IMR-90 (cell line): Measurements from ENCODE around the gene VPS52. TPM values are rescaled to one million over a fixed set of nuclear protein-coding genes. Genes with fewer than 3 reads are reported as not detected.

Experiments
- ATAC-seq: fragments of 200-7000 bp; cut with Tn5 transposase; 2 replicates; pipeline ENCODE4 v1.9.1; 2020; ENCODE audit warnings: low read depth, mild to moderate bottlenecking, moderate library complexity
- BruUV-seq: library from RNA; stranded (reverse); fragments of 400-500 nt; replicated peaks from 2 replicates; lab custom pipeline; 2021; lab: Mats Ljungman, UMichigan
- CTCF ChIA-PET: fragments of 300-600 bp; formaldehyde crosslinking; extraction: SDS; loops from one replicate; lab custom pipeline; 2021; ENCODE audit warnings: antibody characterized with exemption; lab: Yijun Ruan, JAX
- POLR2A ChIA-PET: fragments of 300-600 bp; sonication (Branson Sonifier 250); formaldehyde crosslinking; loops from one replicate; lab custom pipeline; 2022; ENCODE audit warnings: antibody characterized with exemption; ENCODE audit not compliant: unreplicated experiment; lab: Charles Lee
- DNase-seq: peaks from one replicate; pipeline ENCODE4 v3.0.0; 2013
- H2AFZ ChIP-seq: replicated peaks from 2 replicates; pipeline ENCODE3; 2013; ENCODE audit warnings: low read length, mild to moderate bottlenecking; ENCODE audit not compliant: poor library complexity
- H2AK5ac ChIP-seq: 2 replicates; pipeline ENCODE4 v1.6.1; 2013; ENCODE audit warnings: low read depth, low read length, inconsistent platforms
- H2AK9ac ChIP-seq: replicated peaks from 2 replicates; pipeline ENCODE3; 2013; ENCODE audit warnings: mild to moderate bottlenecking, low read depth, low read length, moderate library complexity; ENCODE audit not compliant: poor library complexity
- H2BK120ac ChIP-seq: 2 replicates; pipeline ENCODE4 v1.6.1; 2013; ENCODE audit warnings: low read depth, low read length, inconsistent platforms
- H2BK15ac ChIP-seq: 3 replicates; pipeline ENCODE4 v1.6.1; 2013; ENCODE audit warnings: low read depth, low read length, inconsistent platforms
- H2BK20ac ChIP-seq: 2 replicates; pipeline ENCODE4 v1.6.1; 2013; ENCODE audit warnings: low read depth, mild to moderate bottlenecking, inconsistent platforms, low read length, moderate library complexity
- H2BK5ac ChIP-seq: 2 replicates; pipeline ENCODE4 v1.6.1; 2013; ENCODE audit warnings: mild to moderate bottlenecking, low read depth, low read length, inconsistent platforms; ENCODE audit not compliant: poor library complexity, severe bottlenecking
- H3K14ac ChIP-seq: replicated peaks from 2 replicates; pipeline ENCODE4 v1.6.1; 2013; ENCODE audit warnings: low read depth, low read length, inconsistent platforms
- H3K18ac ChIP-seq: 2 replicates; pipeline ENCODE4 v1.6.1; 2013; ENCODE audit warnings: low read depth, low read length, control low read depth
- H3K23ac ChIP-seq: 2 replicates; pipeline ENCODE4 v1.6.1; 2013; ENCODE audit warnings: low read depth, low read length, inconsistent platforms
- H3K27ac ChIP-seq: 2 replicates; pipeline ENCODE4 v1.5.1; 2013; ENCODE audit warnings: mild to moderate bottlenecking, control low read depth, low read length; ENCODE audit not compliant: insufficient read depth
- H3K27me3 ChIP-seq: 2 replicates; pipeline ENCODE4 v1.6.1; 2013; ENCODE audit warnings: low read length; ENCODE audit not compliant: control insufficient read depth, insufficient read depth
- H3K36me3 ChIP-seq: 2 replicates; pipeline ENCODE4 v1.6.1; 2013; ENCODE audit warnings: low read length, mixed read lengths; ENCODE audit not compliant: control insufficient read depth, insufficient read depth
- H3K4ac ChIP-seq: 2 replicates; pipeline ENCODE4 v1.6.1; 2013; ENCODE audit warnings: low read depth, low read length, inconsistent platforms
- H3K4me1 ChIP-seq: 2 replicates; pipeline ENCODE4 v1.6.1; 2013; ENCODE audit warnings: low read length, mixed read lengths; ENCODE audit not compliant: control insufficient read depth, insufficient read depth
- H3K4me2 ChIP-seq: 2 replicates; pipeline ENCODE4 v1.6.1; 2013; ENCODE audit warnings: low read depth, mild to moderate bottlenecking, control low read depth, low read length, moderate library complexity
- H3K4me3 ChIP-seq: 2 replicates; pipeline ENCODE4 v1.5.1; 2013; ENCODE audit warnings: low read depth, mild to moderate bottlenecking, control low read depth, low read length, moderate library complexity; ENCODE audit not compliant: insufficient read depth
- H3K56ac ChIP-seq: 2 replicates; pipeline ENCODE4 v1.6.1; 2013; ENCODE audit warnings: low read length, inconsistent platforms; ENCODE audit not compliant: insufficient read depth; ENCODE audit errors: extremely low read depth
- H3K79me1 ChIP-seq, 2 experiments: 2 replicates each; pipeline ENCODE4 v1.6.1; 2013; ENCODE audit warnings: low read length in 2 of 2, inconsistent platforms in 1 of 2, low read depth in 1 of 2
- H3K9ac ChIP-seq: 2 replicates; pipeline ENCODE4 v1.6.1; 2013; ENCODE audit warnings: low read depth, low read length, control low read depth
- H3K9me1 ChIP-seq: 2 replicates; pipeline ENCODE4 v1.6.1; 2013; ENCODE audit warnings: low read length, inconsistent platforms; ENCODE audit not compliant: insufficient read depth
- H3K9me3 ChIP-seq: 2 replicates; pipeline ENCODE4 v1.6.1; 2013; ENCODE audit warnings: low read length; ENCODE audit not compliant: control insufficient read depth, insufficient read depth
- H4K20me1 ChIP-seq: 2 replicates; pipeline ENCODE4 v1.6.1; 2013; ENCODE audit warnings: low read length, inconsistent platforms; ENCODE audit not compliant: insufficient read depth
- H4K5ac ChIP-seq: 2 replicates; pipeline ENCODE4 v1.6.1; 2013; ENCODE audit warnings: mild to moderate bottlenecking, low read depth, low read length, control low read depth
- H4K8ac ChIP-seq, 2 experiments: 2 replicates each; pipeline ENCODE4 v1.6.1; 2013; ENCODE audit warnings: low read depth in 2 of 2, low read length in 2 of 2, control low read depth in 1 of 2, inconsistent platforms in 1 of 2
- H4K91ac ChIP-seq: 2 replicates; pipeline ENCODE4 v1.6.1; 2013; ENCODE audit warnings: low read depth, low read length, inconsistent platforms; ENCODE audit not compliant: insufficient read depth
- BHLHE40 ChIP-seq: fragments of 150-350 bp; IDR thresholded peaks from 2 replicates; pipeline ENCODE4 v1.6.1; 2016; ENCODE audit warnings: mild to moderate bottlenecking, low read depth, low read length
- CHD1 ChIP-seq: IDR thresholded peaks from 2 replicates; pipeline ENCODE4 v1.6.1; 2012; ENCODE audit warnings: low read depth, low read length, improper control_type of control experiment
- CTCF ChIP-seq: conservative IDR thresholded peaks from 2 replicates; pipeline ENCODE4 v1.5.1; 2012; ENCODE audit warnings: mild to moderate bottlenecking, low read depth, low read length, improper control_type of control experiment
- MAFK ChIP-seq: IDR thresholded peaks from 2 replicates; pipeline ENCODE4 v1.6.1; 2012; ENCODE audit warnings: low read depth, low read length, improper control_type of control experiment
- MAZ ChIP-seq: IDR thresholded peaks from 2 replicates; pipeline ENCODE4 v1.6.1; 2012; ENCODE audit warnings: low read depth, mild to moderate bottlenecking, low read length, improper control_type of control experiment, moderate library complexity, borderline replicate concordance
- MXI1 ChIP-seq: IDR thresholded peaks from 2 replicates; pipeline ENCODE4 v1.6.1; 2012; ENCODE audit warnings: low read depth, mild to moderate bottlenecking, low read length, moderate library complexity, borderline replicate concordance
- NFE2L2 ChIP-seq: fragments of 150-350 bp; IDR thresholded peaks from 2 replicates; pipeline ENCODE4 v1.6.1; 2016; ENCODE audit warnings: low read depth, mild to moderate bottlenecking, low read length
- POLR2A ChIP-seq: IDR thresholded peaks from 2 replicates; pipeline ENCODE4 v1.6.1; 2012; ENCODE audit warnings: mild to moderate bottlenecking, low read depth, low read length
- RCOR1 ChIP-seq: IDR thresholded peaks from 2 replicates; pipeline ENCODE4 v1.6.1; 2012; ENCODE audit warnings: mild to moderate bottlenecking, low read length, improper control_type of control experiment; ENCODE audit not compliant: insufficient replicate concordance
- RFX5 ChIP-seq: IDR thresholded peaks from 2 replicates; pipeline ENCODE4 v1.8.0; 2012; ENCODE audit warnings: low read depth, mild to moderate bottlenecking, low read length, moderate library complexity
- SMC3 ChIP-seq: fragments of 150-350 bp; IDR thresholded peaks from 2 replicates; pipeline ENCODE4 v1.6.1; 2016; ENCODE audit warnings: low read depth, mild to moderate bottlenecking, antibody characterized with exemption, low read length, moderate library complexity
- dilution Hi-C: fragments of 300-500 bp; cut with HindIII; formaldehyde crosslinking; loops from one replicate; pipeline ENCODE4 v1.14.3; 2018; ENCODE audit warnings: low sequenced_read_pairs; ENCODE audit not compliant: unreplicated experiment
- in situ Hi-C: fragments of 300-500 bp; cut with MboI; formaldehyde crosslinking; loops from 3 replicates; pipeline ENCODE4 v1.14.3; 2019; ENCODE audit warnings: low sequenced_read_pairs, inconsistent platforms, mixed read lengths
- intact Hi-C: fragments of 100-400 bp; cut with micrococcal nuclease; formaldehyde crosslinking; loops from 2 replicates; pipeline ENCODE4 v1.10.0; 2022
- polyA plus RNA-seq, 3 experiments: library from polyadenylated mRNA; depleted of rRNA; stranded (reverse); fragments of >200 nt; gene quantifications; 2 replicates each; pipeline ENCODE4 v1.2.3, GENCODE V29; 2012; ENCODE audit warnings: low replicate concordance in 1 of 3
- total RNA-seq: library from RNA; depleted of rRNA; stranded (reverse); fragments of >200 nt; gene quantifications from 2 replicates; pipeline ENCODE4 v1.2.3, GENCODE V29; 2012

Gene VPS52
- total and polyA plus RNA-seq, 2 of the 4 experiments (the other 2 are of a cell fraction), result 29.8 to 54.6 TPM

- H3K4me2 ChIP-seq, result peak overlapping the region; percentile 71
- peaks cover 16 to 52% of the 10 kb centered on the region in 2 experiments for H3K79me1 ChIP-seq
- DNase-seq (no peak), ATAC-seq (no peak)
- peaks cover 9% of the 10 kb centered on the region for H3K9me1 ChIP-seq
- peak overlapping the region; percentile 27 to 84; a peak in 3 of 4 replicates for H4K8ac ChIP-seq
- H3K4me3 ChIP-seq, result peak overlapping the region; percentile 46
- H2BK120ac ChIP-seq, result no peak overlapping the region
- no peak overlapping the region for H3K18ac ChIP-seq
- in situ Hi-C loops (no loop called here), intact Hi-C loops (no loop called here), dilution Hi-C loops (no loop called here)
- H2BK15ac ChIP-seq, result no peak overlapping the region
- H3K56ac ChIP-seq, result peak overlapping the region; percentile 16; the same call in 1 of the 2 replicates
- ChIA-PET POLR2A (no interaction called here), CTCF (interaction anchor here (1.8 kb wide), 1 partner anchor 20 kb away, joined by 5 read pairs; no protein-coding TSS in a partner anchor)
- peak overlapping the region; percentile 7 for H2BK5ac ChIP-seq
- no peak for TF ChIP-seq RCOR1
- no peak for TF ChIP-seq BHLHE40
- no peak for TF ChIP-seq MAZ
- TF ChIP-seq CTCF, result no peak
- no peak for TF ChIP-seq CHD1
- TF ChIP-seq MXI1, result no peak
- TF ChIP-seq SMC3, result no peak
- TF ChIP-seq RFX5, result no peak
- TF ChIP-seq POLR2A, result no peak
- no peak for TF ChIP-seq NFE2L2
- TF ChIP-seq MAFK, result no peak
- no peaks in the 10 kb centered on the region for H3K27me3 ChIP-seq
- H3K9ac ChIP-seq, result peak overlapping the region; percentile 62
- H2AK5ac ChIP-seq, result 0 out of 2 replicates have a peak overlapping the region, but pooled peaks have one; percentile 59
- H4K91ac ChIP-seq, result 0 out of 2 replicates have a peak overlapping the region, but pooled peaks have one; percentile 12
- peak overlapping the region; percentile 36; the same call in 1 of the 2 replicates for H3K23ac ChIP-seq
- H3K9me3 ChIP-seq, result no peaks in the 10 kb centered on the region
- H2AK9ac ChIP-seq, result peak overlapping the region; percentile 21
- peaks cover 61% of the 10 kb centered on the region for H3K36me3 ChIP-seq
- H3K27ac ChIP-seq, result peak overlapping the region; percentile 26
- peak overlapping the region; percentile 20 for H3K14ac ChIP-seq
- H3K4ac ChIP-seq, result peak overlapping the region; percentile 57
- no TSS peak for BruUV-seq
- no peak overlapping the region for H2BK20ac ChIP-seq
- H4K5ac ChIP-seq, result peak overlapping the region; percentile 3; the same call in 1 of the 2 replicates
- H4K20me1 ChIP-seq, result peaks cover 80% of the 10 kb centered on the region
- H2AFZ ChIP-seq, result no peak overlapping the region
- peaks cover 14% of the 10 kb centered on the region for H3K4me1 ChIP-seq
These were observed 4.8 kb upstream of the VPS52 start for GRCh38 chr6:33276581-33276863.
